Spleen (tissue), 7 donors: ENCODE results near the gene CSF3R.

Source experiments
- CTCF ChIP-seq, 11 experiments: fragments of 200-600 bp in 7 of 11; fragments of 450-650 bp in 4 of 11; sonication (generic) in 4 of 11; IDR thresholded peaks in 8 of 11; conservative IDR thresholded peaks in 3 of 11; 1 replicate in 7 of 11; 2 replicates in 4 of 11; pipeline versions ENCODE4 v1.4.0 to v1.8.0; 2016 to 2021; ENCODE audit warnings: antibody characterized with exemption in 11 of 11, inconsistent platforms in 4 of 11, mild to moderate bottlenecking in 1 of 11
- POLR2A ChIP-seq, 3 donors: fragments of 450-650 bp; IDR thresholded peaks; one replicate each; pipeline ENCODE4 v1.5.1; 2017; ENCODE audit warnings: antibody characterized with exemption in 3 of 3, mild to moderate bottlenecking in 1 of 3
- POLR2AphosphoS5 ChIP-seq, 3 donors: sonication (generic); formaldehyde crosslinking; IDR thresholded peaks; one replicate each; pipeline ENCODE4 v1.5.1; 2017; ENCODE audit warnings: antibody characterized with exemption in 3 of 3
- donor health status: DM: no; HTN: no; CAD: no; lungs with moderate emphysema.
- donor health status: DM: no; HTN: no; CAD: no.
- donor health status: DM: no; HTN: no; CAD: no.

- TF ChIP-seq CTCF (IDR thresholded peaks at IDR 0.05 in 8 of 11, conservative IDR thresholded peaks at IDR 0.05 in 3 of 11) (no peak), POLR2A (IDR thresholded peaks at IDR 0.05) (no peak), POLR2AphosphoS5 (IDR thresholded peaks at IDR 0.05) (no peak)
Measured at GRCh38 chr1:36510418-36510817, 27.7 kb upstream of the CSF3R start.
